H9 (cell line): ENCODE results near the gene CTIF. TPM values are rescaled to one million over a fixed set of nuclear protein-coding genes. Genes with fewer than 3 reads are reported as not detected.

Source experiments
- DNase-seq: peaks from one replicate; pipeline ENCODE4 v3.0.0-alpha.2; 2017
- H2AFZ ChIP-seq: one replicate; pipeline ENCODE4 v1.6.1; 2013; ENCODE audit warnings: mild to moderate bottlenecking, low read length, control low read depth, moderate library complexity
- H2AK5ac ChIP-seq: 2 replicates; pipeline ENCODE4 v1.6.1; 2013; ENCODE audit warnings: low read length, control low read depth, mixed read lengths; ENCODE audit not compliant: insufficient read length
- H2BK120ac ChIP-seq: one replicate; pipeline ENCODE4 v1.6.1; 2013; ENCODE audit warnings: low read depth, mild to moderate bottlenecking, low read length, control low read depth, inconsistent platforms; ENCODE audit not compliant: poor library complexity, severe bottlenecking
- H2BK12ac ChIP-seq: 2 replicates; pipeline ENCODE4 v1.6.1; 2013; ENCODE audit warnings: low read length, control low read depth, mixed read lengths, low read depth; ENCODE audit not compliant: insufficient read length
- H2BK15ac ChIP-seq: 2 replicates; pipeline ENCODE4 v1.6.1; 2013; ENCODE audit warnings: low read depth, low read length, control low read depth
- H2BK20ac ChIP-seq: one replicate; pipeline ENCODE4 v1.6.1; 2013; ENCODE audit warnings: low read depth, mild to moderate bottlenecking, low read length, control low read depth, inconsistent platforms; ENCODE audit not compliant: poor library complexity, severe bottlenecking
- H2BK5ac ChIP-seq: 2 replicates; pipeline ENCODE4 v1.6.1; 2013; ENCODE audit warnings: low read length, control low read depth, mixed read lengths; ENCODE audit not compliant: insufficient read length
- H3K14ac ChIP-seq: 2 replicates; pipeline ENCODE4 v1.6.1; 2013; ENCODE audit warnings: low read length, control low read depth; ENCODE audit not compliant: insufficient read depth
- H3K18ac ChIP-seq: 2 replicates; pipeline ENCODE4 v1.6.1; 2013; ENCODE audit warnings: low read depth, mild to moderate bottlenecking, mixed read lengths, low read length, control low read depth; ENCODE audit not compliant: insufficient read length
- H3K23ac ChIP-seq: 2 replicates; pipeline ENCODE4 v1.6.1; 2013; ENCODE audit warnings: low read length, control low read depth, mixed read lengths, low read depth; ENCODE audit not compliant: insufficient read length
- H3K23me2 ChIP-seq: 2 replicates; pipeline ENCODE4 v1.6.1; 2013; ENCODE audit warnings: low read depth, mild to moderate bottlenecking, mixed read lengths, low read length, control low read depth; ENCODE audit not compliant: insufficient read length, poor library complexity, severe bottlenecking
- H3K27ac ChIP-seq: 2 replicates; pipeline ENCODE4 v1.5.1; 2013; ENCODE audit warnings: low read length, control low read depth, mixed read lengths, low read depth; ENCODE audit not compliant: insufficient read length
- H3K27me3 ChIP-seq: 2 replicates; pipeline ENCODE4 v1.6.1; 2013; ENCODE audit warnings: low read length, control low read depth, inconsistent platforms; ENCODE audit not compliant: insufficient read depth
- H3K4ac ChIP-seq: 2 replicates; pipeline ENCODE4 v1.6.1; 2013; ENCODE audit warnings: low read depth, mild to moderate bottlenecking, control low read depth, inconsistent platforms, low read length, moderate library complexity
- H3K4me1 ChIP-seq: 2 replicates; pipeline ENCODE4 v1.6.1; 2013; ENCODE audit warnings: low read length, control low read depth, inconsistent platforms; ENCODE audit not compliant: insufficient read depth
- H3K4me2 ChIP-seq: 2 replicates; pipeline ENCODE4 v1.6.1; 2013; ENCODE audit warnings: low read length, control low read depth, mixed read lengths; ENCODE audit not compliant: insufficient read length, insufficient read depth
- H3K56ac ChIP-seq: 2 replicates; pipeline ENCODE4 v1.6.1; 2013; ENCODE audit warnings: low read depth, mild to moderate bottlenecking, mixed read lengths, low read length, control low read depth; ENCODE audit not compliant: insufficient read length
- H3K79me1 ChIP-seq: 2 replicates; pipeline ENCODE4 v1.6.1; 2013; ENCODE audit warnings: low read depth, mild to moderate bottlenecking, moderate library complexity, low read length, control low read depth, inconsistent platforms; ENCODE audit not compliant: insufficient read depth, poor library complexity, severe bottlenecking
- H3K79me2 ChIP-seq: 2 replicates; pipeline ENCODE4 v1.6.1; 2013; ENCODE audit warnings: low read length, control low read depth, inconsistent platforms; ENCODE audit not compliant: insufficient read depth
- H3K9ac ChIP-seq: 2 replicates; pipeline ENCODE4 v1.6.1; 2013; ENCODE audit warnings: low read length, control low read depth, mixed read lengths; ENCODE audit not compliant: insufficient read length; ENCODE audit errors: extremely low read depth
- H3K9me3 ChIP-seq: one replicate; pipeline ENCODE4 v1.6.1; 2013; ENCODE audit warnings: low read depth, low read length, inconsistent platforms; ENCODE audit not compliant: control insufficient read depth
- H3T11ph ChIP-seq: one replicate; pipeline ENCODE4 v1.6.1; 2013; ENCODE audit warnings: mild to moderate bottlenecking, low read length, control low read depth, inconsistent platforms
- H4K20me1 ChIP-seq: one replicate; pipeline ENCODE4 v1.6.1; 2013; ENCODE audit not compliant: control insufficient read depth, insufficient read length, insufficient read depth
- H4K5ac ChIP-seq: 2 replicates; pipeline ENCODE4 v1.6.1; 2013; ENCODE audit warnings: low read depth, mild to moderate bottlenecking, mixed read lengths, low read length, control low read depth; ENCODE audit not compliant: insufficient read length
- H4K8ac ChIP-seq: replicated peaks from 2 replicates; pipeline ENCODE4 v1.6.1; 2013; ENCODE audit warnings: low read length, control low read depth, mixed read lengths, low read depth; ENCODE audit not compliant: insufficient read length
- H4K91ac ChIP-seq: 2 replicates; pipeline ENCODE4 v1.6.1; 2013; ENCODE audit warnings: low read depth, mild to moderate bottlenecking, moderate library complexity, mixed read lengths, low read length, control low read depth; ENCODE audit not compliant: insufficient read length
- H3K27ac Mint-ChIP-seq, 3 experiments: 2 replicates in 2 of 3; 3 replicates in 1 of 3; pipeline ENCODE4 v1.8.0; 2020 to 2021; ENCODE audit warnings: mixed read lengths in 3 of 3, mild to moderate bottlenecking in 1 of 3, moderate library complexity in 1 of 3
- H3K27me3 Mint-ChIP-seq: 2 replicates; pipeline ENCODE4 v1.8.0; 2021; ENCODE audit warnings: low read depth, mild to moderate bottlenecking, moderate library complexity, mixed read lengths
- H3K36me3 Mint-ChIP-seq, 3 experiments: 2 replicates in 2 of 3; 3 replicates in 1 of 3; pipeline ENCODE4 v1.8.0; 2020 to 2021; ENCODE audit warnings: low read depth in 3 of 3, mixed read lengths in 3 of 3; ENCODE audit not compliant: insufficient read depth in 1 of 3
- H3K4me1 Mint-ChIP-seq, 2 experiments: 2 replicates each; pipeline ENCODE4 v1.8.0; 2020; ENCODE audit warnings: mixed read lengths in 2 of 2
- H3K4me3 Mint-ChIP-seq, 2 experiments: 2 replicates in 1 of 2; 3 replicates in 1 of 2; pipeline ENCODE4 v1.8.0; 2020 to 2021; ENCODE audit warnings: mild to moderate bottlenecking in 2 of 2, mixed read lengths in 2 of 2, moderate library complexity in 1 of 2
- H3K9me3 Mint-ChIP-seq, 2 experiments: 2 replicates in 1 of 2; 3 replicates in 1 of 2; pipeline ENCODE4 v1.8.0; 2020; ENCODE audit warnings: mild to moderate bottlenecking in 2 of 2, mixed read lengths in 2 of 2, moderate library complexity in 1 of 2
- whole genome bisulfite sequencing: extraction: QIAGEN DNeasy Blood & Tissue Kit; methylation state at CpG from one replicate; pipeline ENCODE4 v1.1.7; 2013; ENCODE audit warnings: missing lambda C conversion rate, low lambda C conversion rate, mixed read lengths; ENCODE audit not compliant: insufficient read length; ENCODE audit errors: extremely low coverage; 5-methylcytosine and 5-hydroxymethylcytosine counted together
- total RNA-seq: library from RNA; stranded (reverse); gene quantifications from 2 replicates; pipeline ENCODE4 v1.2.1, GENCODE V29; 2021
- TF ChIP-seq, protein P1 (sequence below): fragments of 200-600 bp; sonication (generic); conservative IDR thresholded peaks from 3 replicates; pipeline ENCODE4 v1.8.0; 2021; ENCODE audit warnings: antibody characterized with exemption, mild to moderate bottlenecking

CTIF gene
- total RNA-seq, 1 experiment from 2014 or later, result 15.8 TPM

DNA sequence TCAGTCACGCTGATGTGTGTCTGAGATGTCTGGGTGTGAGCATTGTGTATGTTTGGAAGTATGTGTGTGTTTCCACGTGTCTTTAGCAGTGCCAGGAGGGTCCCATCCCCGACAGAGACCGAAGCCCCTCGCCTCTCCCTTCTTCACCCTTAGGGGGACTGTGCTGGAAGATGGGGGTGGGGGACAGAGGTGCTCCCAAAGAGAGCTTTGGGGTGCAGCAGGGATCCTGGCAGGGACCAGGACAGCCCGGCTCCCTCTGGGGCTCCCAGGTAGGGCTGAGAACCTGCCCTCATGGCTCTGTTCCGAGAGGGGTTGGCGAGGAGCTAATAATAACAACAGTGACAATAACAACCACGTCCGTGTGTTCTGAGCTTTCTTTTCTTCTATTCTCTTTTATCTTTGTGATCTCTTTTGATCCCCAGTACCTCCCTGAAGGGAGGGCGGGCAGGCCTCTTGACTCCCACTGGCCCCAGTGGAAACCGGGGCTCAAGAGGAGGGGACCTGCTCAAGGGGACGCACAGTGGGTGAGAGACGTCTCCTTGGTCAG lies 354.3 kb downstream of the CTIF start:
- Mint-ChIP-seq H3K27ac (peak overlapping the region in 1 of 3 experiments; percentile 94; a peak in 2 of 7 replicates), H3K36me3 (no peaks in the 10 kb centered on the region), H3K9me3 (peaks cover 0 to 3% of the 10 kb centered on the region in 2 experiments; a peak in 1 of 5 replicates), H3K4me1 (peaks cover 33 to 44% of the 10 kb centered on the region in 2 experiments), H3K27me3 (no peaks in the 10 kb centered on the region), H3K4me3 (no peak overlapping the region)
- Histone ChIP-seq H3K27me3 (no peaks in the 10 kb centered on the region), H3K23ac (no peak overlapping the region), H3K9me3 (no peaks in the 10 kb centered on the region), H3K18ac (no peak overlapping the region), H3K27ac (no peak overlapping the region), H3K56ac (no peak overlapping the region), H2BK120ac (no peak overlapping the region), H3K4me1 (peaks cover 3% of the 10 kb centered on the region; the same call in 1 of the 2 replicates), H3K4me2 (no peak overlapping the region), H4K5ac (no peak overlapping the region), H3K23me2 (no peaks in the 10 kb centered on the region), H3K9ac (no peak overlapping the region), H2AFZ (no peak overlapping the region), H4K8ac (no peak overlapping the region), H3T11ph (no peak overlapping the region), H2BK20ac (no peak overlapping the region), H4K91ac (no peak overlapping the region), H3K4ac (no peak overlapping the region), H2BK15ac (no peak overlapping the region), H2AK5ac (no peak overlapping the region), H3K79me2 (no peaks in the 10 kb centered on the region), H2BK5ac (no peak overlapping the region), H2BK12ac (no peak overlapping the region), H3K14ac (no peak overlapping the region), H3K79me1 (no peaks in the 10 kb centered on the region), H4K20me1 (no peaks in the 10 kb centered on the region)
- TF ChIP-seq, protein P1, sequence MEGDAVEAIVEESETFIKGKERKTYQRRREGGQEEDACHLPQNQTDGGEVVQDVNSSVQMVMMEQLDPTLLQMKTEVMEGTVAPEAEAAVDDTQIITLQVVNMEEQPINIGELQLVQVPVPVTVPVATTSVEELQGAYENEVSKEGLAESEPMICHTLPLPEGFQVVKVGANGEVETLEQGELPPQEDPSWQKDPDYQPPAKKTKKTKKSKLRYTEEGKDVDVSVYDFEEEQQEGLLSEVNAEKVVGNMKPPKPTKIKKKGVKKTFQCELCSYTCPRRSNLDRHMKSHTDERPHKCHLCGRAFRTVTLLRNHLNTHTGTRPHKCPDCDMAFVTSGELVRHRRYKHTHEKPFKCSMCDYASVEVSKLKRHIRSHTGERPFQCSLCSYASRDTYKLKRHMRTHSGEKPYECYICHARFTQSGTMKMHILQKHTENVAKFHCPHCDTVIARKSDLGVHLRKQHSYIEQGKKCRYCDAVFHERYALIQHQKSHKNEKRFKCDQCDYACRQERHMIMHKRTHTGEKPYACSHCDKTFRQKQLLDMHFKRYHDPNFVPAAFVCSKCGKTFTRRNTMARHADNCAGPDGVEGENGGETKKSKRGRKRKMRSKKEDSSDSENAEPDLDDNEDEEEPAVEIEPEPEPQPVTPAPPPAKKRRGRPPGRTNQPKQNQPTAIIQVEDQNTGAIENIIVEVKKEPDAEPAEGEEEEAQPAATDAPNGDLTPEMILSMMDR, result no peak
- no peak for DNase-seq
- no CpG with 5 or more reads among the region's 14 CpGs for WGBS
